ENCODE measurements around the gene SLN. TPM values are rescaled to one million over a fixed set of nuclear protein-coding genes. Genes with fewer than 3 reads are reported as not detected.

The SLN gene
- total RNA-seq, 2 experiments from 2014 or later = not detected

GRCh38 chr11:107721207-107721606 is 9.4 kb upstream of the SLN start:
- peaks cover 0 to 3% of the 10 kb centered on the region in 2 experiments for H3K27me3 ChIP-seq (ENCODE audit: control insufficient read depth in 1 of 2, insufficient read depth in 2 of 2, low read length in 2 of 2)
- CTCF ChIA-PET = interaction anchor here (0.7 kb wide), 1 partner anchor 50 kb away, joined by 3 read pairs; no protein-coding TSS in a partner anchor
- no peaks in the 10 kb centered on the region for H3K36me3 ChIP-seq (ENCODE audit: insufficient read depth, low read length)
- DNase-seq = no peak
- H3K27ac ChIP-seq (ENCODE audit: low read depth in 1 of 2, low read length in 2 of 2) = no peak overlapping the region
- no peak for ATAC-seq (ENCODE audit: poor library complexity)
- Mint-ChIP-seq H3K4me1 (ENCODE audit: low read depth) (no peaks in the 10 kb centered on the region), H3K36me3 (ENCODE audit: low read depth) (no peaks in the 10 kb centered on the region), H3K4me3 (no peak overlapping the region), H3K27ac (no peak overlapping the region), H3K9me3 (no peaks in the 10 kb centered on the region), H3K27me3 (peaks cover 6% of the 10 kb centered on the region)
- POLR2A ChIA-PET = no interaction called here
- H3K9me3 ChIP-seq (ENCODE audit: control insufficient read depth in 1 of 2, insufficient read depth in 1 of 2, low read length in 2 of 2) = no peaks in the 10 kb centered on the region
- no peak overlapping the region for H3K4me3 ChIP-seq (ENCODE audit: low read length)
- no peaks in the 10 kb centered on the region for H3K4me1 ChIP-seq (ENCODE audit: insufficient read depth, low read length)
- no peak for TF ChIP-seq CTCF (IDR thresholded peaks at IDR 0.05)
- intact Hi-C loops (cut with DNase I, micrococcal nuclease) = no loop called here

- H3K9me3 Mint-ChIP-seq = no peaks in the 10 kb centered on the region
- no peak for DNase-seq
Observed at GRCh38 chr11:107720303-107720774, 8.5 kb upstream of the SLN start.

GRCh38 chr11:107719557-107720302 is 7.9 kb upstream of the SLN start:
- CTCF ChIA-PET = no interaction called here
- peaks cover 18% of the 10 kb centered on the region for H3K27me3 Mint-ChIP-seq

More at GRCh38 chr11:107720303-107720774, 8.5 kb upstream of the SLN start:
- no peak overlapping the region for H3K4me3 Mint-ChIP-seq
- no peaks in the 10 kb centered on the region for H3K9me3 ChIP-seq (ENCODE audit: control insufficient read depth in 1 of 2, insufficient read depth in 1 of 2, low read length in 2 of 2)
- CTCF ChIA-PET = no interaction called here
- POLR2A ChIA-PET = no interaction called here
- H3K27ac Mint-ChIP-seq = no peak overlapping the region
- no peaks in the 10 kb centered on the region for H3K4me1 Mint-ChIP-seq (ENCODE audit: low read depth)
- intact Hi-C loops (cut with DNase I, micrococcal nuclease) = no loop called here
- no peak for TF ChIP-seq CTCF (IDR thresholded peaks at IDR 0.05)
- H3K36me3 Mint-ChIP-seq (ENCODE audit: low read depth) = no peaks in the 10 kb centered on the region
- H3K4me1 ChIP-seq (ENCODE audit: insufficient read depth, low read length) = no peaks in the 10 kb centered on the region
- H3K27me3 ChIP-seq (ENCODE audit: control insufficient read depth in 1 of 2, insufficient read depth in 2 of 2, low read length in 2 of 2) = peaks cover 0 to 3% of the 10 kb centered on the region in 2 experiments
- no peaks in the 10 kb centered on the region for H3K36me3 ChIP-seq (ENCODE audit: insufficient read depth, low read length)
- H3K27ac ChIP-seq (ENCODE audit: low read depth in 1 of 2, low read length in 2 of 2) = no peak overlapping the region
- peaks cover 12% of the 10 kb centered on the region for H3K27me3 Mint-ChIP-seq
- no peak overlapping the region for H3K4me3 ChIP-seq (ENCODE audit: low read length)
- no peak for ATAC-seq (ENCODE audit: poor library complexity)

More at GRCh38 chr11:107719557-107720302, 7.9 kb upstream of the SLN start:
- Histone ChIP-seq H3K4me1 (ENCODE audit: insufficient read depth, low read length) (no peaks in the 10 kb centered on the region), H3K27me3 (ENCODE audit: control insufficient read depth in 1 of 2, insufficient read depth in 2 of 2, low read length in 2 of 2) (peaks cover 0 to 3% of the 10 kb centered on the region in 2 experiments), H3K4me3 (ENCODE audit: low read length) (no peak overlapping the region), H3K36me3 (ENCODE audit: insufficient read depth, low read length) (no peaks in the 10 kb centered on the region), H3K9me3 (ENCODE audit: control insufficient read depth in 1 of 2, insufficient read depth in 1 of 2, low read length in 2 of 2) (no peaks in the 10 kb centered on the region), H3K27ac (ENCODE audit: low read depth in 1 of 2, low read length in 2 of 2) (no peak overlapping the region)
- Mint-ChIP-seq H3K4me3 (no peak overlapping the region), H3K9me3 (no peaks in the 10 kb centered on the region), H3K27ac (no peak overlapping the region), H3K4me1 (ENCODE audit: low read depth) (no peaks in the 10 kb centered on the region), H3K36me3 (ENCODE audit: low read depth) (no peaks in the 10 kb centered on the region)
- no peak for DNase-seq
- no peak for ATAC-seq (ENCODE audit: poor library complexity)
- POLR2A ChIA-PET = no interaction called here
- intact Hi-C loops (cut with DNase I, micrococcal nuclease) = no loop called here
- no peak for TF ChIP-seq CTCF (IDR thresholded peaks at IDR 0.05)

All from CD4-positive, alpha-beta T cell (primary cell).